Measurements from ENCODE around the gene ZBTB20. TPM values are rescaled to one million over a fixed set of nuclear protein-coding genes. Genes with fewer than 3 reads are reported as not detected.

ZBTB20 gene
- polyA plus RNA-seq, 1 donor = 1.1 TPM

- WGBS (ENCODE audit: insufficient coverage, low lambda C conversion rate) = 80% methylated on average over 1 of the region's 2 CpGs
- Histone ChIP-seq H3K4me1 (ENCODE audit: control insufficient read depth, insufficient read depth, low read length) (no peaks in the 10 kb centered on the region), H3K9me3 (ENCODE audit: control insufficient read depth, low read depth, low read length) (peaks cover 8% of the 10 kb centered on the region), H3K27me3 (ENCODE audit: control insufficient read depth, insufficient read depth, low read length) (no peaks in the 10 kb centered on the region), H3K4me3 (ENCODE audit: low read length) (no peak overlapping the region), H3K36me3 (ENCODE audit: control insufficient read depth, insufficient read depth, low read length) (no peaks in the 10 kb centered on the region), H3K27ac (ENCODE audit: low read length) (no peak overlapping the region)
- DNase-seq = no peak
These were observed 507.0 kb downstream of the ZBTB20 start for GRCh38 chr3:114640126-114640525.

GRCh38 chr3:114639171-114639570 lies 507.9 kb downstream of the ZBTB20 start:
- Histone ChIP-seq H3K27me3 (ENCODE audit: control insufficient read depth, insufficient read depth, low read length) (no peaks in the 10 kb centered on the region), H3K36me3 (ENCODE audit: control insufficient read depth, insufficient read depth, low read length) (no peaks in the 10 kb centered on the region), H3K4me1 (ENCODE audit: control insufficient read depth, insufficient read depth, low read length) (no peaks in the 10 kb centered on the region), H3K4me3 (ENCODE audit: low read length) (no peak overlapping the region), H3K9me3 (ENCODE audit: control insufficient read depth, low read depth, low read length) (peaks cover 9% of the 10 kb centered on the region), H3K27ac (ENCODE audit: low read length) (no peak overlapping the region)
- DNase-seq = no peak
- 100% methylated on average over 1 of the region's 1 CpG for WGBS (ENCODE audit: insufficient coverage, low lambda C conversion rate)

GRCh38 chr3:114635878-114636277 lies 511.2 kb downstream of the ZBTB20 start:
- Histone ChIP-seq H3K27ac (ENCODE audit: low read length) (no peak overlapping the region), H3K9me3 (ENCODE audit: control insufficient read depth, low read depth, low read length) (peaks cover 9% of the 10 kb centered on the region), H3K4me1 (ENCODE audit: control insufficient read depth, insufficient read depth, low read length) (no peaks in the 10 kb centered on the region), H3K4me3 (ENCODE audit: low read length) (no peak overlapping the region), H3K36me3 (ENCODE audit: control insufficient read depth, insufficient read depth, low read length) (no peaks in the 10 kb centered on the region), H3K27me3 (ENCODE audit: control insufficient read depth, insufficient read depth, low read length) (no peaks in the 10 kb centered on the region)
- DNase-seq = no peak
- WGBS (ENCODE audit: insufficient coverage, low lambda C conversion rate) = no CpG with 5 or more reads among the region's 2 CpGs

GRCh38 chr3:114634635-114635034 lies 512.5 kb downstream of the ZBTB20 start:
- H3K36me3 ChIP-seq (ENCODE audit: control insufficient read depth, insufficient read depth, low read length) = no peaks in the 10 kb centered on the region
- no peak for DNase-seq
- no peak overlapping the region for H3K4me3 ChIP-seq (ENCODE audit: low read length)
- H3K27me3 ChIP-seq (ENCODE audit: control insufficient read depth, insufficient read depth, low read length) = no peaks in the 10 kb centered on the region
- WGBS (ENCODE audit: insufficient coverage, low lambda C conversion rate) = 100% methylated on average over 1 of the region's 3 CpGs
- H3K27ac ChIP-seq (ENCODE audit: low read length) = no peak overlapping the region
- H3K9me3 ChIP-seq (ENCODE audit: control insufficient read depth, low read depth, low read length) = peaks cover 9% of the 10 kb centered on the region
- H3K4me1 ChIP-seq (ENCODE audit: control insufficient read depth, insufficient read depth, low read length) = no peaks in the 10 kb centered on the region

GRCh38 chr3:114632757-114633424 lies 514.2 kb downstream of the ZBTB20 start:
- H3K4me3 ChIP-seq (ENCODE audit: low read length) = no peak overlapping the region
- no peaks in the 10 kb centered on the region for H3K36me3 ChIP-seq (ENCODE audit: control insufficient read depth, insufficient read depth, low read length)
- no peak for DNase-seq
- no peaks in the 10 kb centered on the region for H3K27me3 ChIP-seq (ENCODE audit: control insufficient read depth, insufficient read depth, low read length)
- WGBS (ENCODE audit: insufficient coverage, low lambda C conversion rate) = no CpG with 5 or more reads among the region's 1 CpG
- H3K9me3 ChIP-seq (ENCODE audit: control insufficient read depth, low read depth, low read length) = peaks cover 9% of the 10 kb centered on the region
- no peak overlapping the region for H3K27ac ChIP-seq (ENCODE audit: low read length)
- H3K4me1 ChIP-seq (ENCODE audit: control insufficient read depth, insufficient read depth, low read length) = no peaks in the 10 kb centered on the region

GRCh38 chr3:114627770-114628169 lies 519.3 kb downstream of the ZBTB20 start:
- 100% methylated on average over 2 of the region's 4 CpGs for WGBS (ENCODE audit: insufficient coverage, low lambda C conversion rate)
- no peaks in the 10 kb centered on the region for H3K27me3 ChIP-seq (ENCODE audit: control insufficient read depth, insufficient read depth, low read length)
- peaks cover 3% of the 10 kb centered on the region for H3K4me1 ChIP-seq (ENCODE audit: control insufficient read depth, insufficient read depth, low read length)
- no peaks in the 10 kb centered on the region for H3K36me3 ChIP-seq (ENCODE audit: control insufficient read depth, insufficient read depth, low read length)
- DNase-seq = no peak
- H3K9me3 ChIP-seq (ENCODE audit: control insufficient read depth, low read depth, low read length) = no peaks in the 10 kb centered on the region
- H3K4me3 ChIP-seq (ENCODE audit: low read length) = no peak overlapping the region
- no peak overlapping the region for H3K27ac ChIP-seq (ENCODE audit: low read length)

GRCh38 chr3:114626751-114627150 lies 520.3 kb downstream of the ZBTB20 start:
- Histone ChIP-seq H3K4me3 (ENCODE audit: low read length) (no peak overlapping the region), H3K27ac (ENCODE audit: low read length) (no peak overlapping the region), H3K9me3 (ENCODE audit: control insufficient read depth, low read depth, low read length) (no peaks in the 10 kb centered on the region), H3K36me3 (ENCODE audit: control insufficient read depth, insufficient read depth, low read length) (no peaks in the 10 kb centered on the region), H3K4me1 (ENCODE audit: control insufficient read depth, insufficient read depth, low read length) (peaks cover 3% of the 10 kb centered on the region), H3K27me3 (ENCODE audit: control insufficient read depth, insufficient read depth, low read length) (no peaks in the 10 kb centered on the region)
- no CpG with 5 or more reads among the region's 4 CpGs for WGBS (ENCODE audit: insufficient coverage, low lambda C conversion rate)
- DNase-seq = no peak

- H3K27ac ChIP-seq (ENCODE audit: low read length) = peak overlapping the region; percentile 67
- DNase-seq = peak; percentile 69 to 70
- no peak overlapping the region for H3K4me3 ChIP-seq (ENCODE audit: low read length)
These were observed 522.4 kb downstream of the ZBTB20 start for GRCh38 chr3:114624571-114625181.

GRCh38 chr3:114624047-114624445 lies 523.0 kb downstream of the ZBTB20 start:
- Histone ChIP-seq H3K27me3 (ENCODE audit: control insufficient read depth, insufficient read depth, low read length) (no peaks in the 10 kb centered on the region), H3K4me3 (ENCODE audit: low read length) (no peak overlapping the region), H3K4me1 (ENCODE audit: control insufficient read depth, insufficient read depth, low read length) (peaks cover 3% of the 10 kb centered on the region), H3K27ac (ENCODE audit: low read length) (peak overlapping the region; percentile 67), H3K36me3 (ENCODE audit: control insufficient read depth, insufficient read depth, low read length) (no peaks in the 10 kb centered on the region), H3K9me3 (ENCODE audit: control insufficient read depth, low read depth, low read length) (no peaks in the 10 kb centered on the region)
- 88% methylated on average over 2 of the region's 6 CpGs for WGBS (ENCODE audit: insufficient coverage, low lambda C conversion rate)
- DNase-seq = peak in 1 of 2 donors; percentile 29

More at GRCh38 chr3:114624571-114625181, 522.4 kb downstream of the ZBTB20 start:
- H3K27me3 ChIP-seq (ENCODE audit: control insufficient read depth, insufficient read depth, low read length) = no peaks in the 10 kb centered on the region
- H3K4me1 ChIP-seq (ENCODE audit: control insufficient read depth, insufficient read depth, low read length) = peaks cover 3% of the 10 kb centered on the region
- no peaks in the 10 kb centered on the region for H3K9me3 ChIP-seq (ENCODE audit: control insufficient read depth, low read depth, low read length)
- no peaks in the 10 kb centered on the region for H3K36me3 ChIP-seq (ENCODE audit: control insufficient read depth, insufficient read depth, low read length)
- WGBS (ENCODE audit: insufficient coverage, low lambda C conversion rate) = 100% methylated on average over 1 of the region's 10 CpGs

GRCh38 chr3:114623420-114624046 lies 523.6 kb downstream of the ZBTB20 start:
- Histone ChIP-seq H3K4me3 (ENCODE audit: low read length) (no peak overlapping the region), H3K27me3 (ENCODE audit: control insufficient read depth, insufficient read depth, low read length) (no peaks in the 10 kb centered on the region), H3K4me1 (ENCODE audit: control insufficient read depth, insufficient read depth, low read length) (peaks cover 3% of the 10 kb centered on the region), H3K36me3 (ENCODE audit: control insufficient read depth, insufficient read depth, low read length) (no peaks in the 10 kb centered on the region), H3K27ac (ENCODE audit: low read length) (peak overlapping the region; percentile 67), H3K9me3 (ENCODE audit: control insufficient read depth, low read depth, low read length) (no peaks in the 10 kb centered on the region)
- WGBS (ENCODE audit: insufficient coverage, low lambda C conversion rate) = 58% methylated on average over 2 of the region's 5 CpGs
- peak in 1 of 2 donors; percentile 24 for DNase-seq
